BJ (cell line): ENCODE measurements around the gene GEN1. TPM values are rescaled to one million over a fixed set of nuclear protein-coding genes. Genes with fewer than 3 reads are reported as not detected.

Source experiments
- CTCF ChIA-PET: fragments of 350-600 bp; formaldehyde crosslinking; extraction: SDS; loops from one replicate; lab custom pipeline; 2021; ENCODE audit warnings: antibody characterized with exemption, inconsistent platforms; lab: Yijun Ruan, JAX
- POLR2A ChIA-PET: fragments of 300-600 bp; sonication (Branson Sonifier 250); formaldehyde crosslinking; extraction: SDS; loops from one replicate; lab custom pipeline; 2021; ENCODE audit warnings: antibody characterized with exemption; lab: Charles Lee
- DNase-seq: peaks from one replicate; pipeline ENCODE4 v3.0.0-alpha.2; 2011; ENCODE audit warnings: low read depth
- H3K27me3 ChIP-seq: 2 replicates; pipeline ENCODE4 v1.6.0; 2011; ENCODE audit warnings: low read length; ENCODE audit not compliant: control insufficient read depth, insufficient read depth
- H3K36me3 ChIP-seq: 2 replicates; pipeline ENCODE4 v1.5.1; 2011; ENCODE audit warnings: low read length; ENCODE audit not compliant: control insufficient read depth, insufficient read depth
- H3K4me3 ChIP-seq: 2 replicates; pipeline ENCODE4 v1.5.1; 2011; ENCODE audit warnings: low read depth, mild to moderate bottlenecking, control low read depth, low read length
- polyA plus RNA-seq: library from polyadenylated mRNA; depleted of rRNA; stranded (reverse); fragments of >200 nt; gene quantifications from 2 replicates; pipeline ENCODE4 v1.2.3, GENCODE V29; 2011
- TF ChIP-seq, protein P1 (sequence below): IDR thresholded peaks from 2 replicates; pipeline ENCODE4 v1.5.1; 2011; ENCODE audit warnings: low read depth, mild to moderate bottlenecking, control low read depth, inconsistent platforms, low read length, moderate library complexity; ENCODE audit not compliant: insufficient read depth

The GEN1 gene
- polyA plus RNA-seq, 1 experiment: 7.6 TPM

DNA sequence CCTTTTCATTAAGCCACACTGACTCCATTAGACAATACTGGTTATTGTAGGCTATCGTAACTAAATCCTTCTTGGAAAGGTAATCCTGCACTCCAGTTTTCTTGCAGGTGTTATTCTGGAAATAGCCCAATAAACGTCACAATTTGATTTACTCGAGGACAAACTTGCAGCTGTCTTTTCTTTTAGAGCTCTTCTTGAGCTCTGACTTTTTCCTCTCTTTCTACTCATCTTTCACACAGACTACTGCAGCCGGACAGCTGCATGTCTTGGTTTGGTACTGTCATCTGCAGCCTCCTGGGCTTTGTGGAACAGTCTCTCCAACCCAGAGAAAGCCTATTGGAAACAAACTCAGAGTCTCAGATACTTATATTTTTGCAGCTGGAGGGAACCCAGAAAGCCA lies 39.4 kb downstream of the GEN1 start:
- no peaks in the 10 kb centered on the region for H3K27me3 ChIP-seq

GRCh38 chr2:17793803-17794354 lies 39.9 kb downstream of the GEN1 start:
- H3K27me3 ChIP-seq: no peaks in the 10 kb centered on the region
- POLR2A ChIA-PET: no interaction called here
- TF ChIP-seq, protein P1, sequence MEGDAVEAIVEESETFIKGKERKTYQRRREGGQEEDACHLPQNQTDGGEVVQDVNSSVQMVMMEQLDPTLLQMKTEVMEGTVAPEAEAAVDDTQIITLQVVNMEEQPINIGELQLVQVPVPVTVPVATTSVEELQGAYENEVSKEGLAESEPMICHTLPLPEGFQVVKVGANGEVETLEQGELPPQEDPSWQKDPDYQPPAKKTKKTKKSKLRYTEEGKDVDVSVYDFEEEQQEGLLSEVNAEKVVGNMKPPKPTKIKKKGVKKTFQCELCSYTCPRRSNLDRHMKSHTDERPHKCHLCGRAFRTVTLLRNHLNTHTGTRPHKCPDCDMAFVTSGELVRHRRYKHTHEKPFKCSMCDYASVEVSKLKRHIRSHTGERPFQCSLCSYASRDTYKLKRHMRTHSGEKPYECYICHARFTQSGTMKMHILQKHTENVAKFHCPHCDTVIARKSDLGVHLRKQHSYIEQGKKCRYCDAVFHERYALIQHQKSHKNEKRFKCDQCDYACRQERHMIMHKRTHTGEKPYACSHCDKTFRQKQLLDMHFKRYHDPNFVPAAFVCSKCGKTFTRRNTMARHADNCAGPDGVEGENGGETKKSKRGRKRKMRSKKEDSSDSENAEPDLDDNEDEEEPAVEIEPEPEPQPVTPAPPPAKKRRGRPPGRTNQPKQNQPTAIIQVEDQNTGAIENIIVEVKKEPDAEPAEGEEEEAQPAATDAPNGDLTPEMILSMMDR: no peak
- no peak overlapping the region for H3K4me3 ChIP-seq
- DNase-seq: no peak
- CTCF ChIA-PET: no interaction called here
- H3K36me3 ChIP-seq: no peaks in the 10 kb centered on the region

More for the DNA sequence above, 39.4 kb downstream of the GEN1 start:
- DNase-seq: no peak
- TF ChIP-seq, protein P1: no peak
- ChIA-PET POLR2A (no interaction called here), CTCF (interaction anchor here (1.4 kb wide), 1 partner anchor 33 kb away, joined by 3 read pairs; no protein-coding TSS in a partner anchor)
- H3K36me3 ChIP-seq: no peaks in the 10 kb centered on the region
- no peak overlapping the region for H3K4me3 ChIP-seq

DNA sequence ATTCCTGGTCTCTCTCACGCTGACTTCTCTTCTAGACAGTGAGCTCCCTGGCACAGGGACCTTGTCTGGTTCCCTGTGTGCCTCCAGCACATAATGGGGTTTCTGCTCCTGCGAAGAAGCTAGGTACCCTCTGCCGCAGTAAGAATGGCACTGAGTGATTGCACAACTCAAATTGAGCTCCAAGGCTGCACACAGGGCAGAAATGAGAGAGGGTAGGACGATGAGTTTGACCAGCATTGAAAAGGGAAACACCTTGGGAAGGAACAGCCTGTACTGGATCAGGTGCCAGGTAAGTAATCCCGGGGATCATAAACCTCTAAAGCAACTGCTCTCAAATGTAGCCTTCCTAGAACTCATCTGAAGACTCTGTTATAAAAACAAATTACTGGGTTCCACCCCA lies 41.4 kb downstream of the GEN1 start:
- no peak for DNase-seq
- Histone ChIP-seq H3K36me3 (no peaks in the 10 kb centered on the region), H3K4me3 (no peak overlapping the region), H3K27me3 (0 out of 2 replicates have a peak, but pooled peaks cover 4% of the 10 kb centered on the region)
- POLR2A ChIA-PET: no interaction called here
- CTCF ChIA-PET: no interaction called here
- TF ChIP-seq, protein P1: no peak

GRCh38 chr2:17798338-17798737 lies 44.4 kb downstream of the GEN1 start:
- ChIA-PET CTCF (no interaction called here), POLR2A (no interaction called here)
- no peak for DNase-seq
- no peak overlapping the region for H3K4me3 ChIP-seq
- H3K36me3 ChIP-seq: no peaks in the 10 kb centered on the region
- H3K27me3 ChIP-seq: 0 out of 2 replicates have a peak, but pooled peaks cover 4% of the 10 kb centered on the region
- TF ChIP-seq, protein P1: no peak

DNA sequence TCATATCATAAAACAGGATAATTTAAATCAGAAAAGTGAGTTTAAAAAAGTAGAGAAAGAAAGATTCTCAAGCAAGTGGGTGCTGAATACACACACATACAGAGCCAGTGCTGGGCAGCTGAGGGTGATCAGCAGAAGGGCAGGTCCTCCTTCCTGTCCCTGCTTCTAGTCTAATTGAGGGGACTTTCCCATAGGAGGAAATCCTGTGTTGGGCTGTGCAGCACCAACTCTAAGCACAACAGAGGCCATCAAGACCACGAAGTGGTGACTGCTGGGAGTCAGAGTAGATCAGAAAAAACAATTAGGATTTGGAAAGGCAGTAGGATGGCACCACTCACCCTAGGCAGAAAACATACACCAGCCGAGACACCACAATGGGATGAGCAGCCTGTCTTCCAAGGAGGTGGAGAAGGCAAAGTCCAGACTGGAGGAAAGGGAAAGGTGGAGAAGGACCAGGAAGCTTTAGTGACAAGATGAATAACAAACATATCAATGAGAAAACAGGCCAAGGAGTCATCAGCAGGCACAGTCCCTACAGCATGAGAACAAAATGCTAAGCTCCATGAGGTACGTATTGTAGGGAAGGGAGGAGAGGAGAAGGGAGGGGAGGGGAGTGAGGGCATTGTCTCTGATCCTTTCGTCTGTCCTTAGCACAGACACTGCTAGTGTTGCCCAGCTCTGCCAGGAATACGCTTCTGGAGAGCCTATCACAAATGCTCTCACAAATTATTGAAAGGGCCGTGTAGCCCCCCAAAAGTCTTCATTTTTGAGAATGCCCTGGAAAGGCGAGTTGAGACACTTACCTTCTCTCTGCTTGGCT lies 45.6 kb downstream of the GEN1 start:
- Histone ChIP-seq H3K27me3 (peaks cover 4% of the 10 kb centered on the region; the same call in 1 of the 2 replicates), H3K4me3 (no peak overlapping the region), H3K36me3 (no peaks in the 10 kb centered on the region)
- TF ChIP-seq, protein P1: no peak
- CTCF ChIA-PET: interaction anchor here (0.9 kb wide), 1 partner anchor 32 kb away, joined by 3 read pairs; no protein-coding TSS in a partner anchor
- no peak for DNase-seq
- POLR2A ChIA-PET: interaction anchor here (0.6 kb wide), 1 partner anchor 14 kb away, joined by 3 read pairs; no protein-coding TSS in a partner anchor
